HepG2 (cell line): Measurements from ENCODE around the gene DAB1. TPM values are rescaled to one million over a fixed set of nuclear protein-coding genes. Genes with fewer than 3 reads are reported as not detected.

Source experiments
- ATAC-seq: fragments of 200-7000 bp; cut with Tn5 transposase; 3 replicates; pipeline ENCODE4 v1.9.1; 2020; ENCODE audit warnings: mild to moderate bottlenecking, moderate library complexity
- BruUV-seq: library from RNA; stranded (reverse); fragments of 400-500 nt; replicated peaks from 2 replicates; lab custom pipeline; 2021; lab: Mats Ljungman, UMichigan
- CTCF ChIA-PET: fragments of 300-600 bp; formaldehyde crosslinking; extraction: SDS; loops from one replicate; lab custom pipeline; 2021; ENCODE audit warnings: low total read pairs, inconsistent platforms, low intra/inter-chr PET ratio; lab: Yijun Ruan, JAX
- POLR2A ChIA-PET: fragments of 350-600 bp; sonication (Branson Sonifier 250); formaldehyde crosslinking; loops from one replicate; lab custom pipeline; 2020; ENCODE audit warnings: antibody characterized with exemption, inconsistent platforms; lab: Yijun Ruan, JAX
- DNase-seq: peaks from one replicate; pipeline ENCODE4 v3.0.0-alpha.2; 2015; ENCODE audit warnings: low spot score
- FAIRE-seq: peaks from 3 replicates; lab custom pipeline; 2011; peaks lifted over from hg19 to GRCh38; lab: Jason Lieb, UNC
- H2AFZ ChIP-seq: one replicate; pipeline ENCODE4 v1.6.1; 2011; ENCODE audit warnings: low read length, inconsistent platforms
- H3K27ac ChIP-seq: fragments of 300-600 bp; 3 replicates; pipeline ENCODE4 v1.8.0; 2011; ENCODE audit warnings: mixed run types, mild to moderate bottlenecking, mixed read lengths, low read length, inconsistent platforms; ENCODE audit not compliant: insufficient read depth; ENCODE audit errors: extremely low read length
- H3K27me3 ChIP-seq, 2 experiments: fragments of 200-600 bp in 1 of 2; 2 replicates in 1 of 2; 3 replicates in 1 of 2; pipeline versions ENCODE4 v1.6.0 to v1.8.0; 2011; ENCODE audit warnings: low read length in 2 of 2, mild to moderate bottlenecking in 2 of 2, moderate library complexity in 2 of 2, inconsistent platforms in 1 of 2; ENCODE audit not compliant: insufficient read depth in 2 of 2, control insufficient read depth in 1 of 2
- H3K36me3 ChIP-seq, 2 experiments: fragments of 200-600 bp in 1 of 2; replicated peaks in 1 of 2; 2 replicates in 1 of 2; 3 replicates in 1 of 2; pipeline versions ENCODE4 v1.5.1 to v1.8.0; 2011; ENCODE audit warnings: low read length in 2 of 2, inconsistent platforms in 1 of 2; ENCODE audit not compliant: insufficient read depth in 2 of 2, control insufficient read depth in 1 of 2
- H3K4me1 ChIP-seq: 2 replicates; pipeline ENCODE4 v1.5.1; 2012; ENCODE audit warnings: low read length, inconsistent platforms; ENCODE audit not compliant: insufficient read depth
- H3K4me2 ChIP-seq: 2 replicates; pipeline ENCODE4 v1.6.0; 2011; ENCODE audit warnings: low read depth, low read length, inconsistent platforms
- H3K4me3 ChIP-seq, 3 experiments: fragments of 200-600 bp in 1 of 3; sonication (generic), shearing (Covaris generic) in 1 of 3; replicated peaks in 1 of 3; 2 replicates each; pipeline ENCODE4 v1.5.1; 2011 to 2016; ENCODE audit warnings: low read length in 3 of 3, inconsistent platforms in 2 of 3, low read depth in 2 of 3, mild to moderate bottlenecking in 2 of 3, control low read depth in 1 of 3, mixed read lengths in 1 of 3; ENCODE audit not compliant: insufficient read depth in 1 of 3
- H3K79me2 ChIP-seq: one replicate; pipeline ENCODE4 v1.6.1; 2011; ENCODE audit warnings: low read length, inconsistent platforms; ENCODE audit not compliant: insufficient read depth
- H3K9ac ChIP-seq: 2 replicates; pipeline ENCODE4 v1.6.0; 2011; ENCODE audit warnings: mild to moderate bottlenecking, low read depth, low read length, inconsistent platforms; ENCODE audit not compliant: insufficient read depth
- H3K9me3 ChIP-seq: 2 replicates; pipeline ENCODE4 v1.5.1; 2012; ENCODE audit warnings: mild to moderate bottlenecking, low read length
- H4K20me1 ChIP-seq: 2 replicates; pipeline ENCODE4 v1.6.0; 2011; ENCODE audit warnings: inconsistent platforms, mild to moderate bottlenecking, low read length, moderate library complexity; ENCODE audit not compliant: insufficient read depth
- ARID2 ChIP-seq: sonication (generic); formaldehyde crosslinking; IDR thresholded peaks from 2 replicates; pipeline ENCODE4 v1.8.1; 2022; ENCODE audit warnings: mild to moderate bottlenecking, missing genetic modification reagents, borderline replicate concordance
- GLMP ChIP-seq: sonication (generic); formaldehyde crosslinking; IDR thresholded peaks from 2 replicates; pipeline ENCODE4 v1.9.0; 2021; ENCODE audit warnings: missing genetic modification reagents, mild to moderate bottlenecking, borderline replicate concordance
- GTF2F1 ChIP-seq: fragments of 150-350 bp; IDR thresholded peaks from 2 replicates; pipeline ENCODE4 v1.6.1; 2014; ENCODE audit warnings: low read length
- MYNN ChIP-seq: sonication (generic); formaldehyde crosslinking; IDR thresholded peaks from 2 replicates; pipeline ENCODE4 v1.4.0; 2020; ENCODE audit warnings: mild to moderate bottlenecking, low read depth, missing genetic modification reagents
- POLR2A ChIP-seq, 2 experiments: IDR thresholded peaks; 2 replicates each; pipeline ENCODE4 v1.6.1; 2011; ENCODE audit warnings: low read depth in 2 of 2, low read length in 2 of 2, mild to moderate bottlenecking in 1 of 2, moderate library complexity in 1 of 2; ENCODE audit not compliant: insufficient read depth in 1 of 2
- SRF ChIP-seq: IDR thresholded peaks from 2 replicates; pipeline ENCODE4 v1.6.1; 2011; ENCODE audit warnings: mild to moderate bottlenecking, low read depth, low read length, moderate library complexity
- THAP9 ChIP-seq: sonication (generic); formaldehyde crosslinking; IDR thresholded peaks from 2 replicates; pipeline ENCODE4; 2020; ENCODE audit warnings: missing genetic modification reagents, mild to moderate bottlenecking, borderline replicate concordance
- ZKSCAN5 ChIP-seq: sonication (generic); formaldehyde crosslinking; IDR thresholded peaks from 2 replicates; pipeline ENCODE4 v1.5.1; 2020; ENCODE audit warnings: mild to moderate bottlenecking, missing genetic modification reagents
- ZNF547 ChIP-seq: sonication (generic); formaldehyde crosslinking; IDR thresholded peaks from 2 replicates; pipeline ENCODE4 v1.5.1; 2020; ENCODE audit warnings: mild to moderate bottlenecking, missing genetic modification reagents
- ZNF788 ChIP-seq: sonication (generic); formaldehyde crosslinking; IDR thresholded peaks from 2 replicates; pipeline ENCODE4 v1.5.0; 2020; ENCODE audit warnings: mild to moderate bottlenecking, missing genetic modification reagents, borderline replicate concordance
- WGBS: methylation state at CpG from one replicate; pipeline ENCODE4 v1.1.6; 2017; ENCODE audit warnings: low lambda C conversion rate; 5-methylcytosine and 5-hydroxymethylcytosine counted together
- in situ Hi-C: cut with HindIII; loops from 2 replicates; pipeline ENCODE4 v1.10.0; 2017; ENCODE audit warnings: low pct_unique_long_range_greater_than_20kb; ENCODE audit not compliant: extremely low pct_ligation_motif_present
- intact Hi-C: fragments of 100-400 bp; cut with micrococcal nuclease; formaldehyde crosslinking; loops from one replicate; pipeline ENCODE4 v1.10.0; 2022; ENCODE audit not compliant: unreplicated experiment
- polyA plus RNA-seq, 8 experiments: library from polyadenylated mRNA; depleted of rRNA in 3 of 8; stranded (reverse) in 7 of 8; unstranded in 1 of 8; fragments of >200 nt; fragmentation: Illumina TruSeq in 4 of 8; extraction: Trizol in 4 of 8; gene quantifications; 2 replicates each; pipeline versions ENCODE4 v1.2.1 to v1.2.3, GENCODE V29; 2011 to 2016; ENCODE audit warnings: low read depth in 4 of 8, missing spikeins in 1 of 8, mixed read lengths in 1 of 8; ENCODE audit not compliant: insufficient read depth in 1 of 8
- total RNA-seq, 5 experiments: library from RNA; depleted of rRNA; stranded (reverse); fragments of >200 nt; fragmentation: Illumina TruSeq; extraction: Trizol; gene quantifications; 2 replicates each; pipeline ENCODE4 v1.2.3, GENCODE V29; 2016; ENCODE audit warnings: low read depth in 1 of 5
- TF ChIP-seq, protein P1 (sequence below): sonication (generic); formaldehyde crosslinking; IDR thresholded peaks from 2 replicates; pipeline ENCODE4 v1.5.0; 2020; ENCODE audit warnings: mild to moderate bottlenecking, missing genetic modification reagents

DAB1 gene
- total and polyA plus RNA-seq, 2 of the 13 experiments (the other 11 are each of a cell fraction or from before 2014, with no cell fraction given) = 0.04 to 0.13 TPM

DNA sequence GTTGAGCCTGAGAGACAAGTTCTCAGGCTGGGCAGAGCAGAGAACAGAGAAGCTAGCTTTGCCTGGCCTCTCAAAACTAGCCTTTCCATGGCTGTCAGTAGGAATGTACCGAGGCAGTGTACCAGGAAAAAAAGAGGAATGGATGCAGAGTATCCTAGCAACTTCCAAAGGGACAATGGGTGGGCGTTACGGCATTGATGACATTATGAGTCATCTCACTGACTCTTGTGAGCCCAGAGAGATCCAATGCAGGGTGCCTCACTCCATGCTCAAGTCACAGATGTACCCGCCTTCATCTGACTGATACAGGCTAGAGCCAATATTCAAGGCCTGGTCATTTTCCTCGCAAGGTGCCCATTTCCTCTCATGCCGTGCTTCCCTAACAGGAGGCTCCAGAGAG lies 406.7 kb downstream of the DAB1 start:
- no peak for TF ChIP-seq ARID2 (CRISPR knock-in tag)
- no peak for TF ChIP-seq GTF2F1
- TF ChIP-seq ZNF788 (CRISPR knock-in tag) = no peak
- no peak for TF ChIP-seq GLMP
- no peak for TF ChIP-seq POLR2A (IDR thresholded peaks at IDR 0.05; ENCODE audit: insufficient read depth in 1 of 2, low read depth in 2 of 2, low read length in 2 of 2)
- TF ChIP-seq THAP9 (CRISPR knock-in tag) = no peak
- TF ChIP-seq, protein P1, sequence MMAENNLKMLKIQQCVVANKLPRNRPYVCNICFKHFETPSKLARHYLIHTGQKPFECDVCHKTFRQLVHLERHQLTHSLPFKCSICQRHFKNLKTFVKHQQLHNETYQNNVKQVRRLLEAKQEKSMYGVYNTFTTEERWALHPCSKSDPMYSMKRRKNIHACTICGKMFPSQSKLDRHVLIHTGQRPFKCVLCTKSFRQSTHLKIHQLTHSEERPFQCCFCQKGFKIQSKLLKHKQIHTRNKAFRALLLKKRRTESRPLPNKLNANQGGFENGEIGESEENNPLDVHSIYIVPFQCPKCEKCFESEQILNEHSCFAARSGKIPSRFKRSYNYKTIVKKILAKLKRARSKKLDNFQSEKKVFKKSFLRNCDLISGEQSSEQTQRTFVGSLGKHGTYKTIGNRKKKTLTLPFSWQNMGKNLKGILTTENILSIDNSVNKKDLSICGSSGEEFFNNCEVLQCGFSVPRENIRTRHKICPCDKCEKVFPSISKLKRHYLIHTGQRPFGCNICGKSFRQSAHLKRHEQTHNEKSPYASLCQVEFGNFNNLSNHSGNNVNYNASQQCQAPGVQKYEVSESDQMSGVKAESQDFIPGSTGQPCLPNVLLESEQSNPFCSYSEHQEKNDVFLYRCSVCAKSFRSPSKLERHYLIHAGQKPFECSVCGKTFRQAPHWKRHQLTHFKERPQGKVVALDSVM (CRISPR knock-in tag) = no peak
- TF ChIP-seq SRF = no peak
- no peak for TF ChIP-seq ZKSCAN5 (CRISPR knock-in tag)
- no peak for TF ChIP-seq ZNF547
- TF ChIP-seq MYNN (CRISPR knock-in tag) = no peak
- TF ChIP-seq, all 625 proteins: peak for 0

More for the DNA sequence above, 406.7 kb downstream of the DAB1 start:
- Histone ChIP-seq H3K27me3 (no peaks in the 10 kb centered on the region), H3K4me3 (no peak overlapping the region), H4K20me1 (no peaks in the 10 kb centered on the region), H3K36me3 (no peaks in the 10 kb centered on the region), H2AFZ (no peak overlapping the region), H3K27ac (no peak overlapping the region), H3K9me3 (no peaks in the 10 kb centered on the region), H3K9ac (no peak overlapping the region), H3K4me2 (no peak overlapping the region), H3K79me2 (no peaks in the 10 kb centered on the region), H3K4me1 (peaks cover 14% of the 10 kb centered on the region)
- intact Hi-C loops = loop anchor here (1.0 kb wide), 1 partner anchor 185 kb away; no protein-coding TSS in a partner anchor
- in situ Hi-C loops = no loop called here
- no TSS peak for BruUV-seq
- DNase-seq (peak; percentile 14), ATAC-seq (no peak), FAIRE-seq (no peak)
- ChIA-PET CTCF (interaction anchor here (1.7 kb wide), 1 partner anchor 185 kb away, joined by 7 read pairs; no protein-coding TSS in a partner anchor), POLR2A (no interaction called here)
- 77% methylated on average over 6 of the region's 6 CpGs for WGBS
